Fibroblast of the conjunctiva (primary cell): ENCODE results near the gene ULBP1.
"Not testable (repeated sequence)": the region's sequence is repeated elsewhere in the genome, so short reads cannot be mapped to it uniquely, and the experiment has no call there.

ENCODE experiments used
- DNase-seq: peaks from one replicate; pipeline ENCODE4 v3.0.0-alpha.2; 2010; ENCODE audit warnings: low read depth

The ULBP1 gene

GRCh38 chr6:149975400-149975799 is 11.7 kb downstream of the ULBP1 start:
- no peak for DNase-seq

GRCh38 chr6:149977221-149977620 is 13.5 kb downstream of the ULBP1 start:
- no peak for DNase-seq

GRCh38 chr6:149978610-149979009 is 14.9 kb downstream of the ULBP1 start:
- no peak for DNase-seq

GRCh38 chr6:149979293-149979692 is 15.6 kb downstream of the ULBP1 start:
- no peak for DNase-seq

GRCh38 chr6:149983145-149983544 is 19.4 kb downstream of the ULBP1 start:
- DNase-seq: no peak

GRCh38 chr6:149984773-149985172 is 21.0 kb downstream of the ULBP1 start:
- DNase-seq: no peak

GRCh38 chr6:149985481-149985937 is 21.8 kb downstream of the ULBP1 start:
- no peak for DNase-seq

GRCh38 chr6:149987602-149988107 is 23.9 kb downstream of the ULBP1 start:
- no peak for DNase-seq

GRCh38 chr6:149988550-149989346 is 25.0 kb downstream of the ULBP1 start:
- DNase-seq: no peak

- DNase-seq: no peak
Measured at GRCh38 chr6:149990212-149990660, 26.5 kb downstream of the ULBP1 start.

GRCh38 chr6:149990661-149991471 is 27.1 kb downstream of the ULBP1 start:
- DNase-seq: no peak

GRCh38 chr6:149991472-149991795 is 27.7 kb downstream of the ULBP1 start:
- not testable (repeated sequence) for DNase-seq

GRCh38 chr6:149991838-149992237 is 28.1 kb downstream of the ULBP1 start:
- DNase-seq: no peak

- DNase-seq: no peak
Measured at GRCh38 chr6:149995235-149995750, 31.6 kb downstream of the ULBP1 start.

- DNase-seq: no peak
Measured at GRCh38 chr6:149995971-149996370, 32.2 kb downstream of the ULBP1 start.

- DNase-seq: no peak
Measured at GRCh38 chr6:149999636-150000035, 35.9 kb downstream of the ULBP1 start.

GRCh38 chr6:150001295-150002008 is 37.7 kb downstream of the ULBP1 start:
- no peak for DNase-seq

GRCh38 chr6:150002710-150003109 is 39.0 kb downstream of the ULBP1 start:
- DNase-seq: no peak

- DNase-seq: not testable (repeated sequence)
Measured at GRCh38 chr6:150003599-150003998, 39.9 kb downstream of the ULBP1 start.

- no peak for DNase-seq
Measured at GRCh38 chr6:150004101-150004782, 40.5 kb downstream of the ULBP1 start.
